Glutamatergic neuron (in vitro differentiated cells): ENCODE measurements around the gene MCTP1. TPM values are rescaled to one million over a fixed set of nuclear protein-coding genes. Genes with fewer than 3 reads are reported as not detected.
"Not testable (repeated sequence)": the region's sequence is repeated elsewhere in the genome, so short reads cannot be mapped to it uniquely, and the experiment has no call there.

ENCODE experiments used
- DNase-seq: peaks from one replicate; pipeline ENCODE4 v3.0.0; 2022
- H3K27ac Mint-ChIP-seq: one replicate; pipeline ENCODE4 v1.8.0; 2020; ENCODE audit warnings: mild to moderate bottlenecking, mixed read lengths, inconsistent platforms; ENCODE audit not compliant: unreplicated experiment
- H3K27me3 Mint-ChIP-seq: one replicate; pipeline ENCODE4 v1.8.0; 2020; ENCODE audit warnings: mild to moderate bottlenecking, moderate library complexity, mixed read lengths, inconsistent platforms; ENCODE audit not compliant: unreplicated experiment
- H3K36me3 Mint-ChIP-seq: one replicate; pipeline ENCODE4 v1.8.0; 2020; ENCODE audit warnings: mild to moderate bottlenecking, mixed read lengths, inconsistent platforms; ENCODE audit not compliant: unreplicated experiment
- H3K4me1 Mint-ChIP-seq: one replicate; pipeline ENCODE4 v1.8.0; 2020; ENCODE audit warnings: mild to moderate bottlenecking, low read depth, mixed read lengths, inconsistent platforms; ENCODE audit not compliant: unreplicated experiment
- H3K4me3 Mint-ChIP-seq: one replicate; pipeline ENCODE4 v1.8.0; 2020; ENCODE audit warnings: mild to moderate bottlenecking, mixed read lengths, inconsistent platforms; ENCODE audit not compliant: unreplicated experiment
- H3K9me3 Mint-ChIP-seq: one replicate; pipeline ENCODE4 v1.8.0; 2020; ENCODE audit warnings: mild to moderate bottlenecking, moderate library complexity, mixed read lengths, inconsistent platforms; ENCODE audit not compliant: unreplicated experiment
- total RNA-seq: library from RNA; stranded (reverse); fragmentation: NEBNext Ultra II Directional; extraction: Animal tissue kit (Norgen Biotek cat#: 25700); gene quantifications from one replicate; pipeline ENCODE4 v1.2.1, GENCODE V29; 2021; ENCODE audit not compliant: unreplicated experiment
- TF ChIP-seq, protein P1 (sequence below): fragments of 200-600 bp; sonication (generic); IDR thresholded peaks from one replicate; pipeline ENCODE4 v1.5.0; 2021; ENCODE audit not compliant: partially characterized antibody, unreplicated experiment

The MCTP1 gene
- total RNA-seq, 1 donor from 2014 or later: 1.7 TPM

- Mint-ChIP-seq H3K4me1 (no peaks in the 10 kb centered on the region), H3K4me3 (no peak overlapping the region), H3K36me3 (no peaks in the 10 kb centered on the region), H3K27ac (no peak overlapping the region), H3K9me3 (no peaks in the 10 kb centered on the region), H3K27me3 (no peaks in the 10 kb centered on the region)
- TF ChIP-seq, protein P1, sequence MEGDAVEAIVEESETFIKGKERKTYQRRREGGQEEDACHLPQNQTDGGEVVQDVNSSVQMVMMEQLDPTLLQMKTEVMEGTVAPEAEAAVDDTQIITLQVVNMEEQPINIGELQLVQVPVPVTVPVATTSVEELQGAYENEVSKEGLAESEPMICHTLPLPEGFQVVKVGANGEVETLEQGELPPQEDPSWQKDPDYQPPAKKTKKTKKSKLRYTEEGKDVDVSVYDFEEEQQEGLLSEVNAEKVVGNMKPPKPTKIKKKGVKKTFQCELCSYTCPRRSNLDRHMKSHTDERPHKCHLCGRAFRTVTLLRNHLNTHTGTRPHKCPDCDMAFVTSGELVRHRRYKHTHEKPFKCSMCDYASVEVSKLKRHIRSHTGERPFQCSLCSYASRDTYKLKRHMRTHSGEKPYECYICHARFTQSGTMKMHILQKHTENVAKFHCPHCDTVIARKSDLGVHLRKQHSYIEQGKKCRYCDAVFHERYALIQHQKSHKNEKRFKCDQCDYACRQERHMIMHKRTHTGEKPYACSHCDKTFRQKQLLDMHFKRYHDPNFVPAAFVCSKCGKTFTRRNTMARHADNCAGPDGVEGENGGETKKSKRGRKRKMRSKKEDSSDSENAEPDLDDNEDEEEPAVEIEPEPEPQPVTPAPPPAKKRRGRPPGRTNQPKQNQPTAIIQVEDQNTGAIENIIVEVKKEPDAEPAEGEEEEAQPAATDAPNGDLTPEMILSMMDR: no peak
- DNase-seq: no peak
Measured at GRCh38 chr5:94849324-94849723, 435.6 kb downstream of the MCTP1 start.

- H3K27me3 Mint-ChIP-seq: no peaks in the 10 kb centered on the region
- H3K4me1 Mint-ChIP-seq: no peaks in the 10 kb centered on the region
- no peak for DNase-seq
Measured at GRCh38 chr5:94847726-94848125, 437.2 kb downstream of the MCTP1 start.

DNA sequence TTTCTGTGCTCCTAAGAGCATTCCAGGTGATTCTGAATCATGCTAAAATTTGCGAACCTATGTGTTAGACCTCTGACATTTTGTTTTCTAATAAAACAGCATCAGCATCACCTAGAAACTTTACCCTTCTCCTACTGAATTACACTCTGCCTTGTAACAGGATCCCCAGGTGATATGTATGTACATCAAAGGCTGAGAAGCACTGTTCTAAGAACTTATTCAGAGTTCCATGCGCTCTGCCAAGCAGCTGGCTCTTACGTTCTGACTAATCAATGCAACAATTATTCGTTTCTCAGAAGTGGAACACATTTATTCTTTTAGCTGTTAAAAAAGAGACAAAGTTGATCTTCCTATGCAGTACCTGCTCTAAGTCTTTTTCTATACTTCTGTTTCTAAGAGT, 437.9 kb downstream of the MCTP1 start:
- Mint-ChIP-seq H3K27me3 (no peaks in the 10 kb centered on the region), H3K36me3 (no peaks in the 10 kb centered on the region), H3K27ac (no peak overlapping the region), H3K4me1 (peaks cover under 1% of the 10 kb centered on the region), H3K9me3 (no peaks in the 10 kb centered on the region), H3K4me3 (no peak overlapping the region)
- no peak for DNase-seq
- TF ChIP-seq, protein P1: no peak

More at GRCh38 chr5:94847726-94848125, 437.2 kb downstream of the MCTP1 start:
- no peak overlapping the region for H3K4me3 Mint-ChIP-seq
- H3K9me3 Mint-ChIP-seq: no peaks in the 10 kb centered on the region
- H3K27ac Mint-ChIP-seq: no peak overlapping the region
- no peaks in the 10 kb centered on the region for H3K36me3 Mint-ChIP-seq
- TF ChIP-seq, protein P1: no peak

DNA sequence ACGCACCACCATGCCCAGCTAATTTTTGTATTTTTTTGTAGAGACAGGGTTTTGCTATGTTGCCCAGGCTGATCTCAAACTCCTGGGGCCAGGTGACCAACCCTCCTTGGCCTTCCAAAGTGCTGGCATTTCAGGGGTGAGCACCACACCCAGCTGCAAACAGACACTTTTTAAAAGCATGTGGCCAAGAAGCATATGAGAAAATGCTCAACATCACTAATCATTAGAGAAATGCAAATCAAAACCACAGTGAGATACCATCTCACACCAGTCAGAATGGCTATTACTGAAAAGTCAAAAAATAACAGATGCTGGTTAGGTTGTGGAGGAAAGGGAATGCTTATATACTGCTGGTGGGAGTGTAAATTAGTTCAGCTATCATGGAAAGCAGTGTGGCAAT, 439.2 kb downstream of the MCTP1 start:
- H3K4me3 Mint-ChIP-seq, H3K27ac Mint-ChIP-seq, H3K27me3 Mint-ChIP-seq, H3K4me1 Mint-ChIP-seq, DNase-seq, H3K9me3 Mint-ChIP-seq, H3K36me3 Mint-ChIP-seq: not testable (repeated sequence)

- Mint-ChIP-seq H3K36me3 (no peaks in the 10 kb centered on the region), H3K27me3 (no peaks in the 10 kb centered on the region), H3K4me3 (no peak overlapping the region), H3K27ac (no peak overlapping the region), H3K4me1 (peaks cover 4% of the 10 kb centered on the region), H3K9me3 (no peaks in the 10 kb centered on the region)
- TF ChIP-seq, protein P1: no peak
- DNase-seq: no peak
Measured at GRCh38 chr5:94841598-94842322, 443.1 kb downstream of the MCTP1 start.
